Cardiac muscle cell (in vitro differentiated cells and primary cell): ENCODE results near the gene KRT5. TPM values are rescaled to one million over a fixed set of nuclear protein-coding genes. Genes with fewer than 3 reads are reported as not detected.

ENCODE experiments used
- DNase-seq, 2 donors: peaks; one replicate each; pipeline versions ENCODE4 v3.0.0 to v3.0.0-alpha.2; 2010 to 2017; ENCODE audit warnings: low read depth in 1 of 2, low spot score in 1 of 2
- H3K27ac ChIP-seq: fragments of 200-600 bp; sonication (generic); 2 replicates; pipeline ENCODE4 v1.5.1; 2016
- H3K27me3 ChIP-seq: fragments of 200-600 bp; sonication (generic); 2 replicates; pipeline ENCODE4 v1.6.0; 2016; ENCODE audit warnings: control low read depth
- H3K36me3 ChIP-seq: fragments of 200-600 bp; sonication (generic); 2 replicates; pipeline ENCODE4 v1.5.1; 2016; ENCODE audit warnings: control low read depth
- H3K4me1 ChIP-seq: fragments of 200-600 bp; sonication (generic); 2 replicates; pipeline ENCODE4 v1.8.1; 2017; ENCODE audit warnings: low read depth, mild to moderate bottlenecking, mixed run types
- H3K4me3 ChIP-seq: fragments of 200-600 bp; sonication (generic); 2 replicates; pipeline ENCODE4 v1.5.1; 2016; ENCODE audit warnings: mild to moderate bottlenecking
- H3K9me3 ChIP-seq: fragments of 200-600 bp; sonication (generic); 2 replicates; pipeline ENCODE4 v1.5.1; 2017; ENCODE audit warnings: low read depth, mild to moderate bottlenecking, control low read depth
- polyA plus RNA-seq: library from polyadenylated mRNA; unstranded; fragments of >200 nt; fragmentation: Nextera tagmentation; extraction: Ambion mirVana; gene quantifications from 2 replicates; pipeline ENCODE4 v1.2.1, GENCODE V29; 2016
- total RNA-seq: library from RNA; depleted of rRNA; stranded (reverse); fragments of >200 nt; gene quantifications from 2 replicates; pipeline ENCODE4 v1.2.3, GENCODE V29; 2016
- TF ChIP-seq, protein P1 (sequence below): IDR thresholded peaks from 2 replicates; pipeline ENCODE4 v1.5.1; 2012; ENCODE audit warnings: low read depth, mild to moderate bottlenecking, low read length

Gene KRT5
- total and polyA plus RNA-seq, 2 experiments from 2014 or later: 0.23 TPM; not detected in 1

DNA sequence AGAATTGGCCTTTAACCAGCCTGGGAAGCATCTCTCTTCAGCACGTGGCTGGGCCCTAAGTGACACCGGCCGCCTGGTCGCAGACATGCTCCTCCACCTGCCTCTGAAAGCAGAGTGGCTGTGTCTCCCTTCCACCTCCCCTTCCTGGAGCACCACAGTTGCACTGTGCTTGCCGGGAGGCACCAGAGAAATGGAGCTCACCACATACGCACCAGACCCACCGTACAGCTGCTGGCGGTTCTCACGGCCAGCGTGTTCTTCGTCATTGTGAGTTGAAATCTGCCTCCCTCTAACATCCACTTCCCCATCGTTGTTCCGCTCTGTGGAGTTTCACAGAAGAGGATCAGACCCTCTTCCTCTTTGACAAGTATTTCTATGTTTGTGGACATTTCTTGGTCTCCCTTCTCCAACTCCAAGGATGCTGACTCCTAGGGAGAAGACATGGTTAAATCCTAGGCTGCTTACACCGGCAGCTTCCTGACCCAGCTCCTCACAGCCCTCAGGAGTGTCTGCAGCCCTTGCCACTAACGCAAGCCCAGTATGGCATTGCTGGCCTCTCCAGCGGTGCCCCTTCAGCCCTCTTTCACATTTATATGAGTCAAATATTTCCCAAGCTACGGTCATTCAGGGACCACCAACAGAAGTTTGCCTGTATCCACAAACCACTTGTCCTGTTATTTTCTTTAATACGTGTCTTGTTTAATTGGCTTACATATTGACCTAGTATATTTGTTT, 11.5 kb upstream of the KRT5 start:
- no peaks in the 10 kb centered on the region for H3K27me3 ChIP-seq
- H3K36me3 ChIP-seq: no peaks in the 10 kb centered on the region
- TF ChIP-seq, protein P1, sequence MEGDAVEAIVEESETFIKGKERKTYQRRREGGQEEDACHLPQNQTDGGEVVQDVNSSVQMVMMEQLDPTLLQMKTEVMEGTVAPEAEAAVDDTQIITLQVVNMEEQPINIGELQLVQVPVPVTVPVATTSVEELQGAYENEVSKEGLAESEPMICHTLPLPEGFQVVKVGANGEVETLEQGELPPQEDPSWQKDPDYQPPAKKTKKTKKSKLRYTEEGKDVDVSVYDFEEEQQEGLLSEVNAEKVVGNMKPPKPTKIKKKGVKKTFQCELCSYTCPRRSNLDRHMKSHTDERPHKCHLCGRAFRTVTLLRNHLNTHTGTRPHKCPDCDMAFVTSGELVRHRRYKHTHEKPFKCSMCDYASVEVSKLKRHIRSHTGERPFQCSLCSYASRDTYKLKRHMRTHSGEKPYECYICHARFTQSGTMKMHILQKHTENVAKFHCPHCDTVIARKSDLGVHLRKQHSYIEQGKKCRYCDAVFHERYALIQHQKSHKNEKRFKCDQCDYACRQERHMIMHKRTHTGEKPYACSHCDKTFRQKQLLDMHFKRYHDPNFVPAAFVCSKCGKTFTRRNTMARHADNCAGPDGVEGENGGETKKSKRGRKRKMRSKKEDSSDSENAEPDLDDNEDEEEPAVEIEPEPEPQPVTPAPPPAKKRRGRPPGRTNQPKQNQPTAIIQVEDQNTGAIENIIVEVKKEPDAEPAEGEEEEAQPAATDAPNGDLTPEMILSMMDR: no peak
- no peak overlapping the region for H3K4me3 ChIP-seq
- H3K4me1 ChIP-seq: no peaks in the 10 kb centered on the region
- no peak overlapping the region for H3K27ac ChIP-seq
- DNase-seq: no peak
- H3K9me3 ChIP-seq: no peaks in the 10 kb centered on the region

DNA sequence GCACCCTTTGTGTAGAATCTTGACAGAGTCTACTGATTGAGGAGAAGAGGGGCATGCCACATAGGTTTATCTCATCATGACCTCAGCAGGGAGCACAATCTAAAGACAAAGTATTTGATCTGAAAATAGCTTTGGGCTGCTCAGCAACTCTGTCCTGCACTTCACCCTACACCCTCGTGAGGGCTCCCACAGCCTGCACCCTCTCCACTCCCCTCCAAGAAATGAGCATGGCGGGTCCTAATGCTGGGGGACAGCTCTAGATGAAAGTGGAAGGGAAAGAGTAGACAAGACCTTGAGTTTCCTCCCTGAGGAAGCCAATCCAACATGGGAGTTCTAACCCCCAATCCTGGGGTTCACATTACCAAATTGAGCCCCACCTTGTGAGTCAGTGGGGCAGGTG, 10.7 kb upstream of the KRT5 start:
- Histone ChIP-seq H3K27me3 (no peaks in the 10 kb centered on the region), H3K27ac (no peak overlapping the region), H3K4me1 (no peaks in the 10 kb centered on the region), H3K9me3 (no peaks in the 10 kb centered on the region), H3K36me3 (no peaks in the 10 kb centered on the region), H3K4me3 (no peak overlapping the region)
- TF ChIP-seq, protein P1: no peak
- no peak for DNase-seq

DNA sequence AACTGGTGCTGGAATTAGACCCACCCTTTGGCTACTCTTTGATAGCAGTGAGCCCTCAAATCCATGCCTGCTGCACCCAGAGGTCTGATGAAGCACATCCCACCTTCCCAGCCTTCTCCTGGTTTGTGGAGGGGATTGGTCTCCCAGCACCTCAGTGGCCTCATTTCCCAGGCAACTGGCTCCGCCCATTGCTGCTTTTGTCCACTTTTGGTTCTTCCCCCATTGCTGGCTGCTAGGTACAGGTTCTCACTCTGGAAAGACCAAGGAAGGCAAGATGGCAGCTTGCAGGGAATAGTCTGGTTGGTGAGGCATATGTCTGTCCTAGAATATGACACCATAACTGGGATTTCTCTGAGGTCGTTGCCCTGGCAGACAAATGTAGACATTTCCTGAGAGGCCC, 10.2 kb upstream of the KRT5 start:
- no peak overlapping the region for H3K27ac ChIP-seq
- TF ChIP-seq, protein P1: no peak
- no peaks in the 10 kb centered on the region for H3K27me3 ChIP-seq
- H3K9me3 ChIP-seq: no peaks in the 10 kb centered on the region
- DNase-seq: no peak
- H3K4me1 ChIP-seq: no peaks in the 10 kb centered on the region
- no peak overlapping the region for H3K4me3 ChIP-seq
- no peaks in the 10 kb centered on the region for H3K36me3 ChIP-seq

DNA sequence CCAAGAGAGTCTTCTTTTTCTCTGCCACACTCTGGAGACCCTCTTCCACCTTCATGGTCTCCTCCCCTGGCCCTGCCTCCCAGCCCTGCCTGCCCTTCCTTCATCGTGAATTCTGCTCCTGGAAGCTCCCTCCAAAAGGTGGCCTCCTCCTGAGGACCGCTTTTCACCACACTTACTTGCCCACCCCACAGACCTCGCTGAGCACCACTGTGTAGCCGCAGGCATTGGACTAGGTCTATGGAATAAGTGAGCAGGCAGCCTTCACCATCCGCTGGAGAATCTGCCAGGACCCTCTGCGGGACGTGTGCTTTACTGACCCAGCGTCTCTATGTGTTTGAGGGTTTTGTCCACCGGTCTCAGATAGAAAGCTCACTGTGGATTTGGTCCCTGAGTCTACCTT, 9.7 kb upstream of the KRT5 start:
- Histone ChIP-seq H3K27ac (no peak overlapping the region), H3K4me1 (no peaks in the 10 kb centered on the region)

DNA sequence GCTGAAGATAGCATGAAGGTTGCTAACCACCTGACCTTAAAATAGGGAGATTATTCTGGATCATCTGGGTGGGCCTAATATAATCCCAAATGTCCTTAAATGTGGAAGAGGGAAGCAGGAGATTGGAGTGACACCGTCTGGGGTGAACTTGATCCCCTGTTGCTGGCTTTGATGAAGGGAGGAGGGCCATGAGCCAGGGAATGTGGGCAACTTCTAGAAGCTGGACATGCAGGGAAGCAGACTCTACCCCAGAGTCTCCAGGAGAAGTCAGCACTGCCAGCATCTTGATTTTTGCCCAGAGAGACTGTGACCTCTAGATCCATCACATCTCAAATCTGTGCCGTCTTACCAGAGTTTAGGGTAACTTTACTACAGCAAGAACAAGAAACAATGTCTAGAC, 9.2 kb upstream of the KRT5 start:
- no peak overlapping the region for H3K4me3 ChIP-seq
- no peaks in the 10 kb centered on the region for H3K9me3 ChIP-seq
- DNase-seq: no peak
- H3K27ac ChIP-seq: no peak overlapping the region
- H3K36me3 ChIP-seq: no peaks in the 10 kb centered on the region
- TF ChIP-seq, protein P1: no peak
- no peaks in the 10 kb centered on the region for H3K27me3 ChIP-seq
- no peaks in the 10 kb centered on the region for H3K4me1 ChIP-seq

More for the DNA sequence above, 9.7 kb upstream of the KRT5 start:
- TF ChIP-seq, protein P1: no peak
- Histone ChIP-seq H3K4me3 (no peak overlapping the region), H3K27me3 (no peaks in the 10 kb centered on the region), H3K36me3 (no peaks in the 10 kb centered on the region), H3K9me3 (no peaks in the 10 kb centered on the region)
- no peak for DNase-seq
